Cardiac muscle cell (in vitro differentiated cells and primary cell): ENCODE results near the gene ARID5B. TPM values are rescaled to one million over a fixed set of nuclear protein-coding genes. Genes with fewer than 3 reads are reported as not detected.

ENCODE experiments used
- DNase-seq, 2 donors: peaks; one replicate each; pipeline versions ENCODE4 v3.0.0 to v3.0.0-alpha.2; 2010 to 2017; ENCODE audit warnings: low read depth in 1 of 2, low spot score in 1 of 2
- H3K27ac ChIP-seq: fragments of 200-600 bp; sonication (generic); 2 replicates; pipeline ENCODE4 v1.5.1; 2016
- H3K27me3 ChIP-seq: fragments of 200-600 bp; sonication (generic); 2 replicates; pipeline ENCODE4 v1.6.0; 2016; ENCODE audit warnings: control low read depth
- H3K36me3 ChIP-seq: fragments of 200-600 bp; sonication (generic); 2 replicates; pipeline ENCODE4 v1.5.1; 2016; ENCODE audit warnings: control low read depth
- H3K4me1 ChIP-seq: fragments of 200-600 bp; sonication (generic); 2 replicates; pipeline ENCODE4 v1.8.1; 2017; ENCODE audit warnings: low read depth, mild to moderate bottlenecking, mixed run types
- H3K4me3 ChIP-seq: fragments of 200-600 bp; sonication (generic); 2 replicates; pipeline ENCODE4 v1.5.1; 2016; ENCODE audit warnings: mild to moderate bottlenecking
- H3K9me3 ChIP-seq: fragments of 200-600 bp; sonication (generic); 2 replicates; pipeline ENCODE4 v1.5.1; 2017; ENCODE audit warnings: low read depth, mild to moderate bottlenecking, control low read depth
- polyA plus RNA-seq: library from polyadenylated mRNA; unstranded; fragments of >200 nt; fragmentation: Nextera tagmentation; extraction: Ambion mirVana; gene quantifications from 2 replicates; pipeline ENCODE4 v1.2.1, GENCODE V29; 2016
- total RNA-seq: library from RNA; depleted of rRNA; stranded (reverse); fragments of >200 nt; gene quantifications from 2 replicates; pipeline ENCODE4 v1.2.3, GENCODE V29; 2016
- TF ChIP-seq, protein P1 (sequence below): IDR thresholded peaks from 2 replicates; pipeline ENCODE4 v1.5.1; 2012; ENCODE audit warnings: low read depth, mild to moderate bottlenecking, low read length

The ARID5B gene
- total and polyA plus RNA-seq, 2 experiments from 2014 or later, result 4.9 to 7.8 TPM

DNA sequence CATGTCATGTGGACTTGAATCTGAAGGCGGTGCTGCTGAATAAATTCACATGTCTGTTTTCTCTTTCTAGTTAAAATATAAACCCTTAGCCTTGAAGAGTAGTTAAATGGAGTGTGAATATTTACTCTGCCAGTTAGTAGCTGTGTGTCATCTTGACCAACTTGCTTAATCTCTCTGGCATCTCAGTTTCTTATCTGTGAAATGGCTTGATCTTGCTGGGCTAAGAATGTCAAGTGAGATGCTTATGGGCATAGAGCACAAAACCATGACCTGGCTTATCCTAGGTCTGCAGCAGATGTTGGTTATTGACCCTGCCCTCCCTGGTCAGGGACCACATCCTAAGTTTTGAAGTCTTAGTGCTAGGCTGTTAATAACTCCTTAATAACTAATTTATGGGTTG, 16.6 kb downstream of the ARID5B start:
- no peak for DNase-seq
- H3K36me3 ChIP-seq, result no peaks in the 10 kb centered on the region
- H3K27ac ChIP-seq, result no peak overlapping the region
- no peaks in the 10 kb centered on the region for H3K9me3 ChIP-seq
- H3K4me1 ChIP-seq, result no peaks in the 10 kb centered on the region
- TF ChIP-seq, protein P1, sequence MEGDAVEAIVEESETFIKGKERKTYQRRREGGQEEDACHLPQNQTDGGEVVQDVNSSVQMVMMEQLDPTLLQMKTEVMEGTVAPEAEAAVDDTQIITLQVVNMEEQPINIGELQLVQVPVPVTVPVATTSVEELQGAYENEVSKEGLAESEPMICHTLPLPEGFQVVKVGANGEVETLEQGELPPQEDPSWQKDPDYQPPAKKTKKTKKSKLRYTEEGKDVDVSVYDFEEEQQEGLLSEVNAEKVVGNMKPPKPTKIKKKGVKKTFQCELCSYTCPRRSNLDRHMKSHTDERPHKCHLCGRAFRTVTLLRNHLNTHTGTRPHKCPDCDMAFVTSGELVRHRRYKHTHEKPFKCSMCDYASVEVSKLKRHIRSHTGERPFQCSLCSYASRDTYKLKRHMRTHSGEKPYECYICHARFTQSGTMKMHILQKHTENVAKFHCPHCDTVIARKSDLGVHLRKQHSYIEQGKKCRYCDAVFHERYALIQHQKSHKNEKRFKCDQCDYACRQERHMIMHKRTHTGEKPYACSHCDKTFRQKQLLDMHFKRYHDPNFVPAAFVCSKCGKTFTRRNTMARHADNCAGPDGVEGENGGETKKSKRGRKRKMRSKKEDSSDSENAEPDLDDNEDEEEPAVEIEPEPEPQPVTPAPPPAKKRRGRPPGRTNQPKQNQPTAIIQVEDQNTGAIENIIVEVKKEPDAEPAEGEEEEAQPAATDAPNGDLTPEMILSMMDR, result no peak
- no peak overlapping the region for H3K4me3 ChIP-seq
- H3K27me3 ChIP-seq, result no peaks in the 10 kb centered on the region

DNA sequence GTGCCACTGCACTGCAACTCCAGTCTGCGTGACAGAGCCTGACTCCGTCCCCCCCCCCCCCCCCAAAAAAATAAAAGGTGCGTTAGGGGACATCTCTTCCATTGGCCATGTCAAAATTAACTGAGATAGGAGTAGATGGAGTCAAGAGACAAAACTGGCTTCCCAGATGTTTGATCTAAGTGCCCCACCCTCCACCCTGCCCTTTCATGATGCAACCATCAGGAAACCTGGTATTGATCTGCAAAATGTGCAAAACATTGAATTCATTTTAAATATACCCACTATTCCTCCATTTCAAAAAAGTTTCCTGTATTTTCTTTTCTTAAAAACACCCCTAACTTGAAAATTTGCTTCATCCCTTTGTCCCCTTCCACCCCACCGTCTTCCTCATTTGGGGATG, 17.5 kb downstream of the ARID5B start:
- Histone ChIP-seq H3K4me1 (no peaks in the 10 kb centered on the region), H3K27ac (no peak overlapping the region), H3K9me3 (no peaks in the 10 kb centered on the region), H3K4me3 (no peak overlapping the region), H3K36me3 (no peaks in the 10 kb centered on the region), H3K27me3 (no peaks in the 10 kb centered on the region)
- TF ChIP-seq, protein P1, result no peak
- no peak for DNase-seq

DNA sequence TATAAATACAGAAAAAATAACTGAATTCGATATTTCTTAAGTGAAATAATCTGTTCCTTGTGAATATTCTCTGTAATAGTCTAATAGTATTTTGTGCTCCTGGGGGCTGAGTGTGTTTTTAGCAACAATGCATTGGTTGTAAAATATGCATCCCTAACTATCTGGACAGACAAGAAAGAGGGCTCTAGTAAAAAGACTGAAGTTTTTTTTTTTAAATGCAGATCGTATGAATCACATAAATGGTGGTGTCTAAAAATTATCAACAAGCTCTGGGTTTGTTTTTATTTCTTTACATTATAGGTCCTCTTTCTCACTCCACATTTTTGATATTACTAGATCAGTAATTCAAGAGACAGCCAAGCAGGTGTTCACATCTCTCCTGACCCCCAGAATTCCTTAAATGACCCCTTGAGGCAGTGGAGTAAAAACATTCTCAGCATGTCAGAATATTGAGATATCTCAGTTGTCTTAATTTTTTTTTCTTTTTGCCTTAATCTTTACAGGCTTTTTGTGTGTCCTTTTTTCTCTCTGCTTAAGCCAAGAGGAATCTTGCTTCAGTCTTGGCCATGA, 18.2 kb downstream of the ARID5B start:
- Histone ChIP-seq H3K27ac (no peak overlapping the region), H3K9me3 (no peaks in the 10 kb centered on the region), H3K27me3 (no peaks in the 10 kb centered on the region), H3K4me3 (no peak overlapping the region), H3K4me1 (no peaks in the 10 kb centered on the region), H3K36me3 (no peaks in the 10 kb centered on the region)
- TF ChIP-seq, protein P1, result no peak
- no peak for DNase-seq

DNA sequence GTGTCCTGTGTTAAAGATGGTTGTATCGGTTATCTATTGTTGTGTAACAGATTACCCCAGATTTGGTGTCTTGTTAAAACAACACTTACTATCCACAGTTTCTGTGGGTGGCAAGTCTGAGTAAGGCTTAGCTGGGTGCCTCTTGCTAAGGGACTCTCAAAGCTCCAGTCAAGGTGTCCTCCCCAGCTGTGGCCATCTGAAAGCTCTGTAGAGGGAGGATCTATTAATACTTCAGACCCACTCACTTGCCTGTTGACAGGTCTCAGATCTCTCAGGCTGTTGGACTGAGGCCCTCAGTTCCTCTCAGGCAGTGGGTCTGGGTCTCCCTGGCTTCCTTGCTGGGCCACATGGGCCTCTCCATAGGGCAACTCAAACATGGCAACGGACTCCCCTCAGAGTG, 19.6 kb downstream of the ARID5B start:
- peak in 1 of 2 donors; percentile 17 for DNase-seq
- H3K4me3 ChIP-seq, result no peak overlapping the region
- no peaks in the 10 kb centered on the region for H3K27me3 ChIP-seq
- TF ChIP-seq, protein P1, result no peak
- H3K4me1 ChIP-seq, result no peaks in the 10 kb centered on the region
- H3K9me3 ChIP-seq, result no peaks in the 10 kb centered on the region
- H3K36me3 ChIP-seq, result no peaks in the 10 kb centered on the region
- H3K27ac ChIP-seq, result no peak overlapping the region

DNA sequence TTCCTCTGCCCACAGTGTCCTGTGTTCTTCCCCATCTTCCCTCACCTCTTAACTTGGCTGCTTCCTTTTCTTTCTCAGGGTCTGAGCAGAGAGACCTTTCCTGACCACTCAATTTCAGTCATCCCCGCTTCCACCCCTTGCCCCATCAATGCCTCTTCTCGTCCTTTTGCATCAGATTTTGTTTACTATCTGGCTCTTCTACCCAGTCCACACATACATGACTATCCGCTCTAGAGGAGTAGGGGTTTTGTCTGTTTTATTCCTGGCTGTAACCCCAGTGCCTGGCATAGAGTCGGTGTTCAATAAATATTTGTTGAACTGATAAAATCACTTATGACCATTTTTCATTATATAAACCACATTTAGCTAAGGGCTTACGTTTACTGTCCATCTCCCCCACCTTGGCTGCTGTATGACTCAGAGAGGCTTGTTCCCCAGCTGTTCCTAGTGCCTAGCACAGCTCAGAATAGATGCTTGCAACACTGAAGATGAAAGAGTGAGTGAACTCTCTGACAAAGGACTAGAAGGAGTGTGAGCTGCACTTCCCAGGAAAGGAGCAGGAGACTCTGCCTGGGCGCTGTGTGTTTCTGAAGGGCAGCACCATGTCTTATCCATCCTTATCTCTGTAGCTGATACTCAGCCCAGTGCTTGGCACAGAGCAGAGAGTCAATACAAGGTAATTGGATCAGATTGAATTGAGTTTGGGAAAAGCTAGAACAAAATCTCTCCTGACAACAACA, 21.9 kb downstream of the ARID5B start:
- Histone ChIP-seq H3K27ac (no peak overlapping the region), H3K4me3 (no peak overlapping the region), H3K4me1 (no peaks in the 10 kb centered on the region), H3K9me3 (no peaks in the 10 kb centered on the region), H3K27me3 (no peaks in the 10 kb centered on the region), H3K36me3 (no peaks in the 10 kb centered on the region)
- peak in 1 of 2 donors; percentile 73 for DNase-seq
- TF ChIP-seq, protein P1, result no peak
